ENCODE measurements around the gene PICALM.

The PICALM gene

GRCh38 chr11:86047275-86047991 is 21.5 kb downstream of the PICALM start:
- DNase-seq: no peak

- DNase-seq: no peak
Measured at GRCh38 chr11:86046116-86046515, 22.8 kb downstream of the PICALM start.

GRCh38 chr11:86043765-86044503 is 24.9 kb downstream of the PICALM start:
- DNase-seq: no peak

GRCh38 chr11:86041975-86042378 is 26.9 kb downstream of the PICALM start:
- DNase-seq: peak; percentile 78

- DNase-seq: no peak
Measured at GRCh38 chr11:86040919-86041850, 27.7 kb downstream of the PICALM start.

GRCh38 chr11:86039094-86039493 is 29.8 kb downstream of the PICALM start:
- DNase-seq: no peak

- DNase-seq: no peak
Measured at GRCh38 chr11:86037743-86038142, 31.1 kb downstream of the PICALM start.

GRCh38 chr11:86035920-86036319 is 33.0 kb downstream of the PICALM start:
- DNase-seq: no peak

- DNase-seq: no peak
Measured at GRCh38 chr11:86035164-86035563, 33.7 kb downstream of the PICALM start.

GRCh38 chr11:86034710-86035109 is 34.2 kb downstream of the PICALM start:
- DNase-seq: no peak

GRCh38 chr11:86021377-86021776 is 47.5 kb downstream of the PICALM start:
- DNase-seq: no peak

GRCh38 chr11:86018249-86018648 is 50.6 kb downstream of the PICALM start:
- DNase-seq: no peak

- DNase-seq: no peak
Measured at GRCh38 chr11:86016451-86016850, 52.4 kb downstream of the PICALM start.

GRCh38 chr11:86015699-86016098 is 53.2 kb downstream of the PICALM start:
- no peak for DNase-seq

- no peak for DNase-seq
Measured at GRCh38 chr11:86014221-86014620, 54.7 kb downstream of the PICALM start.

GRCh38 chr11:86013713-86014112 is 55.2 kb downstream of the PICALM start:
- no peak for DNase-seq

- DNase-seq: no peak
Measured at GRCh38 chr11:86011175-86011574, 57.7 kb downstream of the PICALM start.

GRCh38 chr11:86003654-86004053 is 65.2 kb downstream of the PICALM start:
- no peak for DNase-seq

- no peak for DNase-seq
Measured at GRCh38 chr11:86002431-86002830, 66.5 kb downstream of the PICALM start.

- no peak for DNase-seq
Measured at GRCh38 chr11:85991508-85991907, 77.4 kb downstream of the PICALM start.

GRCh38 chr11:85989746-85990145 is 79.1 kb downstream of the PICALM start:
- DNase-seq: no peak

GRCh38 chr11:85988780-85989179 is 80.1 kb downstream of the PICALM start:
- no peak for DNase-seq

- no peak for DNase-seq
Measured at GRCh38 chr11:85977751-85978160, 91.1 kb downstream of the PICALM start.

Measured in NCI-H345 (cell line).